Measurements from ENCODE around the gene NLRP12. TPM values are rescaled to one million over a fixed set of nuclear protein-coding genes. Genes with fewer than 3 reads are reported as not detected.
"Not testable (repeated sequence)": the region's sequence is repeated elsewhere in the genome, so short reads cannot be mapped to it uniquely, and the experiment has no call there.

Gene NLRP12
- total and polyA plus RNA-seq, 2 experiments from 2014 or later, result 1.9 to 7.5 TPM

DNA sequence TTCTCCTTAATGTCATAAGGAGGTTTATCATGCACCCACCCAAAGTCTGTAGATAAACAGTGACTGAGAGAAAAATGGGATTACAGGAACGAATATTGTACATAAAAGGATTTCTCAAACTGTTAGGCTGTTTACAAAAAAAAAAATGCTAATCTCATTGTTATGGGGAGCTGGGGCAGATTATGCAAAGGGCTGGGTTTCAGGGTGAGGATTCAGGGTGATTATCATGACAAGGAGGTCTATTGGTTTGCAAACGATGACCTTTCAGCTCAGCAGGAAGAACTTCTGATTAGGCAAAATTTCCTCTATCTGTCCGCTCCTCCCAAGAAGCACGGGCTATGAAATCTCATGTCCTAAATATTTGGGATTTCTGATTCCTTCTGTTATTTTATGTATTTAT lies 41.4 kb downstream of the NLRP12 start:
- Histone ChIP-seq H3K4me1 (ENCODE audit: insufficient read depth) (peaks cover 18% of the 10 kb centered on the region), H4K20me1 (replicated peaks; ENCODE audit: insufficient read depth) (no peaks in the 10 kb centered on the region), H3K4me2 (no peak overlapping the region), H3K9me2 (ENCODE audit: insufficient read depth) (no peaks in the 10 kb centered on the region), H3K79me2 (replicated peaks; ENCODE audit: insufficient read depth) (peaks cover 9% of the 10 kb centered on the region), H2AFZ (no peak overlapping the region), H3K27me3 (ENCODE audit: insufficient read depth) (no peaks in the 10 kb centered on the region), H3K36me3 (ENCODE audit: insufficient read depth) (no peaks in the 10 kb centered on the region), H3K27ac (ENCODE audit: low read depth) (peak overlapping the region; percentile 98), H3K4me3 (no peak overlapping the region), H3F3A (replicated peaks; ENCODE audit: low read depth) (peaks cover 15% of the 10 kb centered on the region; the same call in 1 of the 2 replicates)
- Mint-ChIP-seq H3K27me3 (ENCODE audit: insufficient read depth, low read depth, poor library complexity) (peaks cover 22% of the 10 kb centered on the region), H3K4me3 (no peak overlapping the region; the same call in 2 of the 3 replicates), H3K27ac (peak overlapping the region; percentile 96), H3K4me1 (peaks cover 20% of the 10 kb centered on the region), H3K36me3 (ENCODE audit: low read depth) (peaks cover 47% of the 10 kb centered on the region), H3K9me3 (peaks cover 60% of the 10 kb centered on the region)
- TF ChIP-seq, protein P1, sequence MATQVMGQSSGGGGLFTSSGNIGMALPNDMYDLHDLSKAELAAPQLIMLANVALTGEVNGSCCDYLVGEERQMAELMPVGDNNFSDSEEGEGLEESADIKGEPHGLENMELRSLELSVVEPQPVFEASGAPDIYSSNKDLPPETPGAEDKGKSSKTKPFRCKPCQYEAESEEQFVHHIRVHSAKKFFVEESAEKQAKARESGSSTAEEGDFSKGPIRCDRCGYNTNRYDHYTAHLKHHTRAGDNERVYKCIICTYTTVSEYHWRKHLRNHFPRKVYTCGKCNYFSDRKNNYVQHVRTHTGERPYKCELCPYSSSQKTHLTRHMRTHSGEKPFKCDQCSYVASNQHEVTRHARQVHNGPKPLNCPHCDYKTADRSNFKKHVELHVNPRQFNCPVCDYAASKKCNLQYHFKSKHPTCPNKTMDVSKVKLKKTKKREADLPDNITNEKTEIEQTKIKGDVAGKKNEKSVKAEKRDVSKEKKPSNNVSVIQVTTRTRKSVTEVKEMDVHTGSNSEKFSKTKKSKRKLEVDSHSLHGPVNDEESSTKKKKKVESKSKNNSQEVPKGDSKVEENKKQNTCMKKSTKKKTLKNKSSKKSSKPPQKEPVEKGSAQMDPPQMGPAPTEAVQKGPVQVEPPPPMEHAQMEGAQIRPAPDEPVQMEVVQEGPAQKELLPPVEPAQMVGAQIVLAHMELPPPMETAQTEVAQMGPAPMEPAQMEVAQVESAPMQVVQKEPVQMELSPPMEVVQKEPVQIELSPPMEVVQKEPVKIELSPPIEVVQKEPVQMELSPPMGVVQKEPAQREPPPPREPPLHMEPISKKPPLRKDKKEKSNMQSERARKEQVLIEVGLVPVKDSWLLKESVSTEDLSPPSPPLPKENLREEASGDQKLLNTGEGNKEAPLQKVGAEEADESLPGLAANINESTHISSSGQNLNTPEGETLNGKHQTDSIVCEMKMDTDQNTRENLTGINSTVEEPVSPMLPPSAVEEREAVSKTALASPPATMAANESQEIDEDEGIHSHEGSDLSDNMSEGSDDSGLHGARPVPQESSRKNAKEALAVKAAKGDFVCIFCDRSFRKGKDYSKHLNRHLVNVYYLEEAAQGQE (IDR thresholded peaks at IDR 0.05; ENCODE audit: unreplicated experiment), result no peak
- peak; percentile 97 for TF ChIP-seq NANOG (IDR thresholded peaks at IDR 0.05; ENCODE audit: borderline replicate concordance)
- DNase-seq (ENCODE audit: low spot score) (peak; percentile 96), ATAC-seq (peak; percentile 89)

DNA sequence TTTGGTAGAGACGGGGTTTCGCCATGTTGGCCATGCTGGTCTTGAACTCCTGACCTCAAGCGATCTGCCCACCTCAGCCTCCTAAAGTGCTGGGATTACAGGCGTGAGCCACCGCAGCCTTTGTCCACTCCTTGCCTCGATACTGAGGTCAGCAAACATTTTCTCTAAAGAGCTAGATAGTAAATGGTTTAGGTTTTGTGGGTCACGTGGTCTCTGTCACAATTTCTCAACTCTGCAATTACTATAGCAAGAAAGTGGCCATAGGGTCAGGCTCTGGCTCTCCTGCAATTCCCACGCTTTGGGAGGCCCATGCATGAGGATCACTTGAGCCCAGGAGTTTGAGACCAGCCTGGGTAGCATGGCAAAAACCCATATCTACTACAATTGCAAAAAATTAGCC lies 42.8 kb downstream of the NLRP12 start:
- ATAC-seq; H3K79me2 ChIP-seq (replicated peaks; ENCODE audit: insufficient read depth); H2AFZ ChIP-seq; H3K4me3 Mint-ChIP-seq; H3K27ac Mint-ChIP-seq; H3K4me2 ChIP-seq; H3K9me2 ChIP-seq (ENCODE audit: insufficient read depth); H4K20me1 ChIP-seq (replicated peaks; ENCODE audit: insufficient read depth); DNase-seq (ENCODE audit: low spot score); H3K27me3 ChIP-seq (ENCODE audit: insufficient read depth); H3K4me3 ChIP-seq; H3K36me3 ChIP-seq (ENCODE audit: insufficient read depth): not testable (repeated sequence)
- peak overlapping the region; percentile 98 for H3K27ac ChIP-seq (ENCODE audit: low read depth)
- H3F3A ChIP-seq (replicated peaks; ENCODE audit: low read depth), result peaks cover 12% of the 10 kb centered on the region; the same call in 1 of the 2 replicates
- Mint-ChIP-seq H3K4me1 (peaks cover 16% of the 10 kb centered on the region), H3K36me3 (ENCODE audit: low read depth) (peaks cover 39% of the 10 kb centered on the region), H3K27me3 (ENCODE audit: insufficient read depth, low read depth, poor library complexity) (peaks cover 20% of the 10 kb centered on the region), H3K9me3 (peaks cover 52% of the 10 kb centered on the region)
- peaks cover 18% of the 10 kb centered on the region for H3K4me1 ChIP-seq (ENCODE audit: insufficient read depth)

DNA sequence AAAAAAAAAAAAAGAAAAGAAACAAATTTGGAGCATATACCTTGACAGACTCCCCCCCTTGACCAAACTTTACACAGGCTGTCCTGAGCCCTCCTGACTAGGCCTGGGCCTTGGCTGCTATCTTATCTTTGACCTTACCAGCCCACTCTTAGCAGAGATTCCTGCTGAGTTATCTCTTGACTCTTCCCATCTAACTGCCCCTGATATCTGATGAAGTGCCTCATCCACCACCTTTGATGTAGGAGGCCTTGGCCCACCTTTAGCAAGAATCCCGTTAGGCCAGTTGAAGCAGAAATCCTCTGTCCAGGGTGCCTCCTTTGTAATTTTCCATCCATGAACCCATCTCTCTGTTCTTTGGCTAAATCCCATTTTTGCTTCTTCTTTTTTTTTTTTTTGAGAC lies 43.6 kb downstream of the NLRP12 start:
- no peak overlapping the region; the same call in 2 of the 3 replicates for H3K4me3 Mint-ChIP-seq
- peaks cover 13% of the 10 kb centered on the region for H3K4me1 Mint-ChIP-seq
- Histone ChIP-seq H3K36me3 (ENCODE audit: insufficient read depth) (no peaks in the 10 kb centered on the region), H3K9me2 (ENCODE audit: insufficient read depth) (no peaks in the 10 kb centered on the region), H3K27ac (ENCODE audit: low read depth) (no peak overlapping the region), H3F3A (replicated peaks; ENCODE audit: low read depth) (peaks cover 12% of the 10 kb centered on the region; the same call in 1 of the 2 replicates), H3K27me3 (ENCODE audit: insufficient read depth) (no peaks in the 10 kb centered on the region), H3K79me2 (replicated peaks; ENCODE audit: insufficient read depth) (no peaks in the 10 kb centered on the region), H4K20me1 (replicated peaks; ENCODE audit: insufficient read depth) (no peaks in the 10 kb centered on the region), H2AFZ (no peak overlapping the region), H3K4me3 (no peak overlapping the region), H3K4me2 (no peak overlapping the region), H3K4me1 (ENCODE audit: insufficient read depth) (peaks cover 16% of the 10 kb centered on the region)
- DNase-seq (ENCODE audit: low spot score) (no peak), ATAC-seq (no peak)
- H3K36me3 Mint-ChIP-seq (ENCODE audit: low read depth), result peaks cover 35% of the 10 kb centered on the region
- H3K27ac Mint-ChIP-seq, result no peak overlapping the region
- peaks cover 18% of the 10 kb centered on the region for H3K27me3 Mint-ChIP-seq (ENCODE audit: insufficient read depth, low read depth, poor library complexity)
- H3K9me3 Mint-ChIP-seq, result peaks cover 48% of the 10 kb centered on the region
- TF ChIP-seq CREB1 (CRISPR knock-in tag; IDR thresholded peaks at IDR 0.05; ENCODE audit: low read depth), result no peak
- TF ChIP-seq, protein P2, sequence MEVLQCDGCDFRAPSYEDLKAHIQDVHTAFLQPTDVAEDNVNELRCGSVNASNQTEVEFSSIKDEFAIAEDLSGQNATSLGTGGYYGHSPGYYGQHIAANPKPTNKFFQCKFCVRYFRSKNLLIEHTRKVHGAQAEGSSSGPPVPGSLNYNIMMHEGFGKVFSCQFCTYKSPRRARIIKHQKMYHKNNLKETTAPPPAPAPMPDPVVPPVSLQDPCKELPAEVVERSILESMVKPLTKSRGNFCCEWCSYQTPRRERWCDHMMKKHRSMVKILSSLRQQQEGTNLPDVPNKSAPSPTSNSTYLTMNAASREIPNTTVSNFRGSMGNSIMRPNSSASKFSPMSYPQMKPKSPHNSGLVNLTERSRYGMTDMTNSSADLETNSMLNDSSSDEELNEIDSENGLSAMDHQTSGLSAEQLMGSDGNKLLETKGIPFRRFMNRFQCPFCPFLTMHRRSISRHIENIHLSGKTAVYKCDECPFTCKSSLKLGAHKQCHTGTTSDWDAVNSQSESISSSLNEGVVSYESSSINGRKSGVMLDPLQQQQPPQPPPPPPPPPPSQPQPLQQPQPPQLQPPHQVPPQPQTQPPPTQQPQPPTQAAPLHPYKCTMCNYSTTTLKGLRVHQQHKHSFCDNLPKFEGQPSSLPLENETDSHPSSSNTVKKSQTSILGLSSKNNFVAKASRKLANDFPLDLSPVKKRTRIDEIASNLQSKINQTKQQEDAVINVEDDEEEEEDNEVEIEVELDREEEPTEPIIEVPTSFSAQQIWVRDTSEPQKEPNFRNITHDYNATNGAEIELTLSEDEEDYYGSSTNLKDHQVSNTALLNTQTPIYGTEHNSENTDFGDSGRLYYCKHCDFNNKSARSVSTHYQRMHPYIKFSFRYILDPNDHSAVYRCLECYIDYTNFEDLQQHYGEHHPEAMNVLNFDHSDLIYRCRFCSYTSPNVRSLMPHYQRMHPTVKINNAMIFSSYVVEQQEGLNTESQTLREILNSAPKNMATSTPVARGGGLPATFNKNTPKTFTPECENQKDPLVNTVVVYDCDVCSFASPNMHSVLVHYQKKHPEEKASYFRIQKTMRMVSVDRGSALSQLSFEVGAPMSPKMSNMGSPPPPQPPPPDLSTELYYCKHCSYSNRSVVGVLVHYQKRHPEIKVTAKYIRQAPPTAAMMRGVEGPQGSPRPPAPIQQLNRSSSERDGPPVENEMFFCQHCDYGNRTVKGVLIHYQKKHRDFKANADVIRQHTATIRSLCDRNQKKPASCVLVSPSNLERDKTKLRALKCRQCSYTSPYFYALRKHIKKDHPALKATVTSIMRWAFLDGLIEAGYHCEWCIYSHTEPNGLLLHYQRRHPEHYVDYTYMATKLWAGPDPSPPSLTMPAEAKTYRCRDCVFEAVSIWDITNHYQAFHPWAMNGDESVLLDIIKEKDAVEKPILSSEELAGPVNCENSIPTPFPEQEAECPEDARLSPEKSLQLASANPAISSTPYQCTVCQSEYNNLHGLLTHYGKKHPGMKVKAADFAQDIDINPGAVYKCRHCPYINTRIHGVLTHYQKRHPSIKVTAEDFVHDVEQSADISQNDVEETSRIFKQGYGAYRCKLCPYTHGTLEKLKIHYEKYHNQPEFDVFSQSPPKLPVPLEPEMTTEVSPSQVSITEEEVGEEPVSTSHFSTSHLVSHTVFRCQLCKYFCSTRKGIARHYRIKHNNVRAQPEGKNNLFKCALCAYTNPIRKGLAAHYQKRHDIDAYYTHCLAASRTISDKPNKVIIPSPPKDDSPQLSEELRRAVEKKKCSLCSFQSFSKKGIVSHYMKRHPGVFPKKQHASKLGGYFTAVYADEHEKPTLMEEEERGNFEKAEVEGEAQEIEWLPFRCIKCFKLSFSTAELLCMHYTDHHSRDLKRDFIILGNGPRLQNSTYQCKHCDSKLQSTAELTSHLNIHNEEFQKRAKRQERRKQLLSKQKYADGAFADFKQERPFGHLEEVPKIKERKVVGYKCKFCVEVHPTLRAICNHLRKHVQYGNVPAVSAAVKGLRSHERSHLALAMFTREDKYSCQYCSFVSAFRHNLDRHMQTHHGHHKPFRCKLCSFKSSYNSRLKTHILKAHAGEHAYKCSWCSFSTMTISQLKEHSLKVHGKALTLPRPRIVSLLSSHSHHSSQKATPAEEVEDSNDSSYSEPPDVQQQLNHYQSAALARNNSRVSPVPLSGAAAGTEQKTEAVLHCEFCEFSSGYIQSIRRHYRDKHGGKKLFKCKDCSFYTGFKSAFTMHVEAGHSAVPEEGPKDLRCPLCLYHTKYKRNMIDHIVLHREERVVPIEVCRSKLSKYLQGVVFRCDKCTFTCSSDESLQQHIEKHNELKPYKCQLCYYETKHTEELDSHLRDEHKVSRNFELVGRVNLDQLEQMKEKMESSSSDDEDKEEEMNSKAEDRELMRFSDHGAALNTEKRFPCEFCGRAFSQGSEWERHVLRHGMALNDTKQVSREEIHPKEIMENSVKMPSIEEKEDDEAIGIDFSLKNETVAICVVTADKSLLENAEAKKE (CRISPR knock-in tag; IDR thresholded peaks at IDR 0.05), result no peak
- TF ChIP-seq ZNF331 (CRISPR knock-in tag; IDR thresholded peaks at IDR 0.05; ENCODE audit: low read depth), result no peak
- no peak for TF ChIP-seq POLR2AphosphoS5 (IDR thresholded peaks at IDR 0.05; ENCODE audit: low read depth)
- TF ChIP-seq NANOG (IDR thresholded peaks at IDR 0.05; ENCODE audit: borderline replicate concordance), result no peak
- TF ChIP-seq EZH2phosphoT487 (IDR thresholded peaks at IDR 0.05; ENCODE audit: unreplicated experiment), result no peak
- TF ChIP-seq STAT1 (IDR thresholded peaks at IDR 0.05; ENCODE audit: unreplicated experiment), result no peak

Measured in GM23338 (cell line).